Limb (tissue), 2 donors: ENCODE measurements around the gene DAPK1.

ENCODE experiments used
- DNase-seq, 2 donors: peaks; one replicate each; pipeline ENCODE4 v3.0.0-alpha.2; 2016; ENCODE audit errors: extremely low spot score in 2 of 2

DAPK1 gene

DNA sequence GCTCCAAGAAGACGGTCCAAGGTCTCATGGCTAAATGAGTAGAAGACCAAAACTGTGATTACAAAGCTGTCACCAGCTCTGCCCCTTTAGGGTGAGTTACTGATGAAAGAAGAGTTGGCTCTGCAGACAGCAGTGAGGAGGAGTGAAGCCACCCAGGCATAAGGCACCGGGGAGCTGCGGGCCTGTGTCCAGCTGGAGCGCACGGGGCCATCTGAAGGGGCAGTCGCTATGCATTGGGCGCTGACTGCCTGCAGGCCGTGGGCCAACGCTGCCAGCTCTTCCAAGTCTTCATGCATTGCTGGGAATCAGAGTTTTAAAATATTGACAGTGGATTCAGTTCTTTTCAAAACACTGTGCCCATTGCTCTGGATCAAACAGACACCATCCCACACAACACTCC lies 70.3 kb downstream of the DAPK1 start:
- DNase-seq = no peak

DNA sequence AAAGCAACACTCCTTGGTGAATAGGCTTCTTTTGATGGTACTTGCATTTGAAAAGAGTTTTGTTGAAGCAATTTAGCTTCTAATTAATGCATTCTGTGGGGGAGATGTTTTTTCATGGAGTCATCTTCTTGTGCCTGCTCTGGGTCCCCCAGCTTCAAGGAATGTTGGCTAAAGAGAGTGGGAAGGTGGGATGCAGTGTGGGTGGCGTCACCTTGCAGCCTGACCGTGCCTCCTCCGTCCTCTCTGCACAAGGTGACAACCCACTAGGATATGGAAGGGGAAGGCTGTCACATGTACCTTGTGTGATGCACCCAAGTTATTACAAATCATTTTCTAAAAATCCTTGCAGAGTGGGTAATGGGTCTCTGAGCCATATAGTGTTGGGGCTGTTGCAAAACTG lies 70.7 kb downstream of the DAPK1 start:
- DNase-seq = no peak

DNA sequence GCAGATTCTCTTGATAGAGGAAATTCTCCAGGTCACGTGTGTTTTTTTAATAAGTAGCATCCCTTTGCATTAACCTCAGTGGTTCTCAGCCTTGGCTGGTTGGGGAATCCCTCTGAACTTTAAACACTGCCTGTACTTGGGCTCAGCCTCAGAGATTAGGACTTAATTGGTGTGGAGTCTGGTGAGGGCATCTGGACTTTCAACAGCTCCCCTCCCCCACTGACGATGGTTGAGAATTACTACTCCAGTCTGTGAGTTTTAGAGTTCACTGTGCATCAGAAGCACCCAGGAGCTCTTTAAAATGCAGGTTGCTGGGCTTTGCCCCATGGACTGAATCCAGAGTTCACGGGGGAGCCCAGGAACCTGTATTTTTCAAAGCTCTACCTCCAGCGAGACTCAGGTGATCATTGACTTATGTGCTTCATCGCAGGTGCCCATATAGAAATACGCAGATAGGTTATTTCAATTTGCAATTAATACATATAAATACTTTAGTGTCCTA lies 71.4 kb downstream of the DAPK1 start:
- no peak for DNase-seq

DNA sequence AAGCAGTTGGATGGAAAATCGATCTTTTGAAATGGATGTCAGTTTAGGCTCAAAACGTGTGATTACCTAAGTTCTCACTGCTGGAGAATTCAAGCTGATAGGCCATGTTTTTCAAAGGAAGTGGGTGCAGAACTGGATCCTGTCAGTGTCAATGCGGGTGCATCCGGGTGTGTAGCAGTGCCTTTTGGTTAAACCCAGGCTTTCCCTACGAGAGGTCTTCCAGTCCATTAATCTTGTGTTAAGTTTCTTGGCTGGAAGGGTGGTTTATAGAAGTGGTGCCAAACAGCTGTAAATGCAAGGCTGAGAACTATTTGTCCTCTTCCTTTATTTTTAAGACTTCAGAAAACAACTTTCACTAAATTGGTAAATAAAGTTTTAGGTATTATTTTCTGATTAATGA lies 71.9 kb downstream of the DAPK1 start:
- no peak for DNase-seq

DNA sequence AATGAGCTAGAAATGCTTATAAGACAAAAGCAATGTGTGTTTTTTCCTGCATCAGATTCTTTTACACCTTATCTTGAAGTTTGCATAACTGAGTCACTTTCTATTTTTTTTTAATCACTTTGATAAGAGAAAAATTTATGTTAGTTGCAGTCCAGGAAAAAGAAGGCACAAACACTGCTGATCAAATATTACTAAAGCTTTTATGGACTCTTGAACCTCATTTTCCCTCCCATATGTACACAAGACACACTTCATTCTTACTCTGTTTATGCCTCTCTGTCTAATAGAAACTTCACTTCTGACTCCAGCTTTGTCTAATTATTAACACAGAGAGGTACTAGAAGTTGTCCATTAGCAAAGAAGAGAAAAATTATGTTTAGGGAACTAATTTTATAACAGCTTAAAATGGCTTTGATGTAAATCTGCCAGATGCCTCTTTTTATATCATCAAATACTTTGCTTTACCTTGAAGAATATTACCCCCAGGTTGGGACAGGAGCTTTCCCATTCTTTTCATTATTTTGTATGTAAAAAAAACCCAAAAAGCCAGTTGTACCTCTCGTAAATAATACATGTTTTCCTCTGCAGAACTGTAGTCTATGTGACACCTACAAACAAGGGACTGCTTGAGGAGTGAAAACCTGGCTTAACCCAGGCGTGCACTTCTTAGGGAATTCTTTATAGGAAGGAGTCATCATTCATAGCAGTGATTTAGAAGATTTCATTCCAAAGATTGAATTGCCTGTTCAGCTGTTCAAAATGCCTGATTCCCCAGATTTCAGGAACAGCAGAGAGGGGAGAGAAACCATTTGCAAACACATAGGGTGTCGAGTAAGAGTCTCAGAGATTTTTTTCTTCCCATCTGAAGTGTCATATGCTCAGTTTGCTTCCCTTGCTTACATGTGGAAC lies 72.6 kb downstream of the DAPK1 start:
- no peak for DNase-seq

DNA sequence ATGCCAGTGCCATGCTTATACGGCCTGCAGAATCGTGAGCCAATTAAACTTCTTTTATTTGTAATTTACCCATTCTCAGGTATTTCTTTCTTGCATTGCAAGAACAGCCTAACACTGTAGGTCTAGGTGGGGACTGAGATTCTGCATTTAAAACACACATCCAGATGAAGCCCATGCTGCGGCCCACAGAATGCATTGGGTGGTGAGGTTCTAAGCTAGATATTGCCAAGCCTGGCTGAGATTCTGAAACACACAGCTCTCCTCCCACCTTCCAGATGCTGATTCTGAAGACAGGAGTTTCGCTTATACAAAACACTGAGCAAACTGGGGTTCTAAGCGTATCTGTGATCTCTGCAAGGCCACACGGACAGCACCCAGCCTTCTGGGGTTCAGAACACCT lies 75.1 kb downstream of the DAPK1 start:
- DNase-seq = no peak

DNA sequence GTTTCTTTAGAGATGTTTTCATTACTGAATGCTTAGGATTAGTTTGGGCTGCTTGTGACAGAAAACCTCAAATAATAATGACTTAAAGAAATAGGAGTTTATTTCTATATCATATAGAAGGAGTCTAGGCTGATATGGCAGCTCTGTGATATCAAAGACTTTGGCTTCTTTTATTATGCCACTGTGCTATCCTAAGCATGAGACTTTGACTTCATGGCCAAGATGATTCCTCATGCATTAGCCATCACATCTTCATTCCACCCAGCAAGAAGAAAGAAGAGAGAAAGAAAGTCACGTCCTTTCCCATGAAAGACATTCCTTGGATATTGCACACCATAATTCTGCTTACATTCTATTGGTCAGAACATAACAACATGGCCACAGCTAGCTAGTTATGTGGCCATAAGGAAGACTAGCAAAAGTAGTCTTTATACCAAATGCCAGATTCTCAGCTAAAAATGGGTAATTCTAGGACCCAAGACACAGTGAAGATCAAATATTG lies 76.2 kb downstream of the DAPK1 start:
- DNase-seq = no peak

DNA sequence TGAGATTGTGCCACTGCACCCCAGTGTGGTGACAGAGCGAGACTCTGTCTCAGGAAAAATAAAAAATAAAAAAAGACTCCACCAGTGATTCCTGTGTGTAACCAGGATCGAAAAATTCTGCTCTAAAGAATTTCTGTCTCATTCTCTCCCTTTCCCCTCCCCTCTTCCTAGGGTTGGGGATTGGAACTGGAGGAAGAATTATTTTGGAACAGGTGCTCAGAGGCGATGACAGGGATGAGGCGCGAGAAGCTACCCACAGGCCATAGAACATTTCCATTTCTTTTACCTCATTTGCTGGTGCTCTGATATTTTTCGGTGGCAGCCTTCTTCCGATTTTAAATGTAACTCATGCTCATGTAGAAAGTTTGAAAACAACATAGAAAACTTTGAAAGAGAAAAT lies 80.1 kb downstream of the DAPK1 start:
- no peak for DNase-seq

DNA sequence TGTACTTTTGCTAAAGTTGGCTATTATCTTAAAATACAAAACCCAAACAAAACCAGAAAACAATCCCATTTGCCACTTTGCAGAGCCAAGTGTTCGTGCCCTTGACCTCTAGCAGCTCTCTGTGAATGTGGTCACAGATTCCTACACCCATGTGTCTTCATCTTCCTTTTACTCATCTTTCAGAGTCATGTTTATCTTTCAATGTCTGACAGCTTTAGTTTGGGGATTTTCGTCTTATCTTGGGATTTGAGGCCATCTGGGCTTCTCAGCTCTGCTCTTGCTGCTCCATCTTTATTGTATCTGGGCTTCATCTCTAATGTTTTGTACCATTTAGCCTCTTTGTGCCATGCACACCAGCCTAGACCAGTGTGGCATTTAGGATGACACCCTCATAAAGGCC lies 81.0 kb downstream of the DAPK1 start:
- no peak for DNase-seq

DNA sequence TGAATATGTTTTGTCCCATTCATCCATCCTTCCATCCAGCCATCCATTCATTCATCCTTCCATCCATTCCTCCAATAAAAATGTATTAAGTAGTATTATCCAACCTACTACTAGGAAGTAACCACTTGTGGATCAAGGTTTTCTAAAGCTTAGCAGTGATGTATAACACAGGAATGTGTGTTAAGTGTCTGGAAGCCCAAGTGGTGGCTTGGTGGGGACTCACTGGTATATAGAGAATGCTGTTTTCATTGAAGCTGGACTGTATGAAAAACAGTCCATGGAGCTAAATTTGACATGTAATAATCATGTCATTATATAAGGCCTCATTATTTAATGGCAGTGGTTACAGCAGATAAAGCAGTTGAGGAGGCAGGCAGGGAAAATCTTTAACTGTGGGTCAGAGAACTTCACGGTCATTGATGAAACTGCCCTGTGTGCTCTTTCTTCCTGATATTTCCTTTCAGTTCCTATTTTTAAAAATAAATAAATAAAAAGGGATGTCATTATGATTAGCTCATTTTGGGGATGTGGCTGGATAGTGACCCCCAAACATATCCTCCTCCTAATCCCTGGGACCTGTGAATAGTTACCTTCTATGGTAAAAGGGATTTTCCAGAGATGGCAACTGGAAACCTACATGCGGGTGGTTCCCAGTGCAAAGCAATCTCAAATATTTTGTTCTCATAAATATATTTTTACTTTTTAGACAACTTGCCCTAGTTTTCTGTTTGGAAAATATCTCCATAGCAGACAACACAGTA lies 82.3 kb downstream of the DAPK1 start:
- no peak for DNase-seq

DNA sequence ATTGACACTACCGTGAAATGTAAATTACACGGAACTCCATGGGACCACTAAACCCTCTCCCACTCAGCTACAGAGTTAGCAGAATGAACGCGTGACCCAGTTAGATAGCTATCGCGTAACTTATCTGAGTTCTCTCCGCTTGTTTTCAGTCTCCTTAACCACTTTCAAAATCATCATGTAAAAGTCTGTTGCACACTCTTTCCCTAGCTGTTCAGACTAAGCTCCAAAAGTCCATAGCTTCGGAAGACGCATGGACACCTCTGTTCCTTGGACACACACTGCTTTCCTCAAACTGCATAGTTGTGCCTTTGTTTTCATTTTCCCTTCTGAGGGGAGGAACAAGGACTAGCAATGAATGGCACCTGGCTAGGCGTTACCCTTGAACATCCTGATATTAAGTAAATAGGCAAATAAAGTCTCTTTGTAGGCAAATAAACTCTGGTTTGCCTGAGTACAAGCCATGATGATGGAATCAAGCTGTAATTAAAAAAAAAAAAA lies 83.3 kb downstream of the DAPK1 start:
- no peak for DNase-seq

DNA sequence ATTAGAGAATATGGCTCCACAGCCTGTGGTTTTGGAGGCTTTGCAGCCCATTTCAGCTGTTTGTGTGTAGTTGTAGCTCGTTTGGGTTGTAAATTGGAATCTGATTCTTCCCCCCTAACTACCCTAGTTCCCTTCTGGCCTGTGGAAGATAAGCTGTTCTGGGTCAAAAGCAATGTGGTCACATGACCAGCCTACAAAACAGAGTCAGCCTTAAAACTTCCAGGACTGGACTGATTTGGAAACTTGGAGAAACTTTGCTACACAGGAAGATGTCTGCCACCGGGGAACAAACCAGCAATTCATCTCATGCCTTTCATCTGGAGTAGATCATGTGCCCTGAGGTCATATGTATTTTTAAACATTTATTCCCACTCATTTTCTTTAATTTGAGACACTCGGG lies 83.8 kb downstream of the DAPK1 start:
- no peak for DNase-seq

DNA sequence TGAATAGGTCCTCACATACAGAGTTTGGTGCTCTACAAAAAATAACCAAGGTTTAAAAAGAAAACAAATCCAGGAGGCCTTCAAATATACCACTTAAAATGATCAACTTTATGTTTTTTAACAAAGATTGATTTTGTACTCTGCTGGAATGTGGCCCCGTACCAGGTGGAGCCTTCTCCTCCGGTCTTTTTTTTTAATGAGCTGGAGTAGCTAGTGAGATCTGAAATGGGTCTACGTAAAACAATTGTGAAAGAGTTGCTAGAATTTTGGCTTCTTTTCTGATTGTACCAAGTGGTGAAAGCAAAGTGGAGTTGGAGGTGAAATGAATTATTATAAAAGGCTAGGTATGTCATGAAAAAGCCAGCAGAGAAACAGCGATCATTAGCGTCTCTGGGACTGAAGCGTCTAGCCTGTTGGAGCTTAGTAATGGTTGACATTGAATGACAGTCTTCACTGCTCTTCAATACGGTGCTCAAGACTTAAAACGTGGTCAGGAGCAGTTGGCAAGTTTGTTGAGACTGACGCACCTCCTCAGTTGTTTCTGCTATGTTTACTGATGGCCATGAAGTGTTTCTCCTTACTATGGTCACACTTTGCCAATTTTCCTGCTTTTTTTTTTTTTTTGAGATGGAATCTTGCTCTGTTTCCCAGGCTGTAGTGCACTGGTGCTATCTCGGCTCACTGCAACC lies 84.4 kb downstream of the DAPK1 start:
- no peak for DNase-seq

DNA sequence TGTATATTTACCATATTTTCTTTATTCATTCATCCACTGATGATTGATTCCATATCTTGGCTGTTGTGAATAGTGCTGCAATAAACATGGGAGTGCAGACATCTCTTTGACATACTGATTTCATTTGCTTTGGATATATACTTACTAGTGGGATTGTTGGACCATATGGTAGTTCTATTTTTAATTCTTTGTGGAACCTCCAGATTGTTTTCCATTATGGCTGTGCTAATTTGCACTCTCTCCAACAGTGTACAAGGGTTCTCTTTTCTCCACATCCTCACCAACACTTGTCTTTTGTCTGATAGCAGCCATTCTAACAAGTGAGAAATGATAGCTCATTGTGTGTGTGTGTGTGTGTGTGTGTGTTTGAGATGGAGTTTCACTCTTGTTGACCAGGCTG lies 86.7 kb downstream of the DAPK1 start:
- DNase-seq = no peak

DNA sequence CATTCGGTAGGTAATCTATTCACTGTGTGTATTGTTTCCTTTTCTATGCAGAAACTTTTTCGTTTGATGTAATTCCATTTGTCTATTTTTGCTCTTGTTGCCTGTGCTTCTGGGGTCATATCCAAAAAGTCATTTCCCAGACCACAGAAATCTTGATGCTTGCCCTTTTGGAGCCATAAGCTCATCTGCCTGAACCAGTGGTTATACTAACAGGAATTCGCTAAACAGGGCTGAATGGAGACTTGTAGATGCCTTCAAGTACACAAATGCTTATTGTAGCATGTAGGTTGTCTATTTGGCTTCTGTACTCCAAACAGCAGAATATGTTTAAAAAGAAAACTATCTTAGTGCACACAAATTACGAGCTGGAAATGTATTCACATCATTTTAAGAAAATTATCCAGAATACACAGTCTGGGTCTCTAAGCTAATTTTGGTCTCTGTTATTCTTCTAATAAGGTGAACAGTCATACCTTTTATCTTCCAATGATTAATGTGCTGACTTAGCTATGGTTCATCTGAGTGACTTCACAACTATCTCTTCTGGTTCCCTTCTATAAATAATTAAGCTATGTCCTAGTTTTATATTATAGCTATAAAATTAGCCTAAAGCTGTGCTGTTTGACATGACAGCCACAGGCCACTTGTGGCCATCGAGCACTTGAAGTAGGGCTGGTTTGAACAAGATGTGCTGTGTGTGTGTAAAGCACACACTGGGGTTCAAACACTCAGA lies 87.6 kb downstream of the DAPK1 start:
- DNase-seq = no peak

DNA sequence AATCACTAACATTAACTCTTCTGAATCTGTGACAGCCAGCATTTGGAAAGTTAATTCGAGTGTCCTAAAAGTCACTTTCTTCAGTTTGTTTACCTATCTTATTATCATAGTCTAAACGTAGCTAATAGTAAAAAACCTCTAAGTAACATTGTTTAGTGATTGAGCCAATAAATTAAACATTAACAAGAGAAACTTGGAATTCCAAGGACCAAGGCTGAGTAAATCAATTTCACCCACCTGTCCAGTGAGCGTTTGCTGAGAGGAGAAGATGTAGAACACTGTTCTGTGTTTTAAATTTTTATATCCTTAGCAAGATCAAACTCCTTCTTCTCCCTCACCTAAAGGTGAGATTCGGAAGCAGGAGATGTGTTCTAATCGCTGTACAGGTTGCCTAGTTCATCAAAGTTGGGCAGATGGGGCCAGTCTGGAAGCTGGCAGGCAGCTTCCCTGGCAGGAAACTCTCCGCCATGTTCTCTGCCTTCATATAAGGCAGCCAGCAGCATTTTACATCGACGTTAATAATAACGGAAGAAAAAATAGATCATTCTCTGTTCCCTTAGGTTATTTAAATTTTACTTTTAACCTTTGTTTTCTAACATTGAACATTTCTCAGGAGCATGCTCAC lies 89.2 kb downstream of the DAPK1 start:
- DNase-seq = no peak

DNA sequence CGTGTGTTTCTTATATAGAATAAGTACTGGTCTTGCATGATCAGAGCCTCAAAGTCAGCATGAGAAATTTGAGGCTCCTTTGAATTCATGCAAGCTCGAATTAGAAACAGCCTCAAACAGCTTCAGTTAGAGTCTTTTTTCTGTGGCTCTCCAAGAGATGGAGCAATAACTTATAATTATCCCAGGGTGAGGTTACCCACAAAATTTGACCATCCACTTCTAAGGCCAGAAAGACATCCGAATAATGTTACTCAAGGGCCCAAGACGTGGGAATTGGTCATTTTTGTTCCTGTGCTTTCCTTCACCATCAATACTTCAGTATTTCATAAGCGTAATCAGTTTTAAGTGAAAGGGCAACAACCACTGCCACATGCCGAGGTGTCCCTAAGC lies 89.7 kb downstream of the DAPK1 start:
- DNase-seq = no peak

DNA sequence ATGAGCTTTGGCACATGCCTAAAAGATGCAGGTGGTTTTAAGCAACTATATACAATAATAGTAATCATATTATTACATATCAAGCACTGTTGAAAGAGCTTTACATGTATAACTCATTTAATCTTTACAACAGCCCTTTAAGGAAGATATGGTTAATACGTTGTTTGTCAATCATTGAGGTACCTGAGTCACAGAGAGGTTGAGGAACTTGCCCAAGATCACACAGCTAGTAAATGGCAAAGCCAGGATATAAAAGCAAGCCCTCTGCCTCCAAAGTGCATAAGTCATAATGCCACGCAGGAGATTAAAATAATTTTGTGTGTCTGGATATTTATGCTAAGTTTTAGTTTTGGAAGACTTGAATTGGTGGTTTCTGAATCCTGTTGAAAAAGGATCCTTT lies 90.2 kb downstream of the DAPK1 start:
- DNase-seq = no peak

DNA sequence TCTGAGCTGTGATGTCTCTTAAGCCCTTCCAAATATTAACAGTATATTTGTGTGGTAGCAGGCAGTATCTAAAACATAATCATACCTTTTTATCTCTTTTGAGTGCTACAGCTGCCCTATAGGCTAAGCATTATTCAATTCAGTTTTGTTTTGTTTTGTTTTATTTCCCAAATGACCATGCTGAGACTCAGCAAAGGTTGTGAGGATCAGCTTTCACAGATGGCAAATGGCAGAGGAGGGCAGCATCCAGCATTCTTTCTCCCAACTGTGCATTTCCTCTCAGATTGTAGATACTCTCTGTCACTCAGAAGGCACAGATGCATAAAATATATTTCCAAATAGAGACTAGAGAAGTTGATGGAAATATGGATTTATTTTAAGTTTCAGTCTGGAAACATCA lies 90.7 kb downstream of the DAPK1 start:
- no peak for DNase-seq

DNA sequence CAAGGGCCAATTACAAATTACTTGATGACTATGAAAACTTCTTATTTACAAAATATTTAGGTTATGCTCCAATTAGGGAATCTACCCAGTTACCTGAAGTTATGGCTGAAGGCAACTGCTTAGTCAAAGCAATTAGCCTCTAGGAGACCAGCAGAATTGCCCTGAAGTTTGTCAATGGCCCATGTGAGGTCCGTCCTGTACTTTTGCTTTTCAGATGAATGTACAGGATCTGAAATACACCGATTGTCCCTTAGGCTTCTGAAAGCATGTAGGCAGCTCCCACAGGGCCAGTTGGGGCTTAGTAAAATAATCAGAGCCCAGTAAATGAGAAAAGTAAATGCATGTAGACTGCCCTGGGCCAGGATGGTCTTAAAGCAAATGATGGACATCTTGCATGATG lies 93.3 kb downstream of the DAPK1 start:
- DNase-seq = no peak
